SHP77 (cell line): ENCODE data around the gene IL13RA1.
A peak's percentile ranks its signal among the peaks of the same experiment; 100 is the strongest.
"Not testable (repeated sequence)": the region's sequence is repeated elsewhere in the genome, so short reads cannot be mapped to it uniquely, and the experiment has no call there.

ENCODE experiments used
- DNase-seq, 2 experiments: peaks; one replicate each; lab custom pipeline; 2025; lab: John Stamatoyannopoulos, UW

The IL13RA1 gene

DNA sequence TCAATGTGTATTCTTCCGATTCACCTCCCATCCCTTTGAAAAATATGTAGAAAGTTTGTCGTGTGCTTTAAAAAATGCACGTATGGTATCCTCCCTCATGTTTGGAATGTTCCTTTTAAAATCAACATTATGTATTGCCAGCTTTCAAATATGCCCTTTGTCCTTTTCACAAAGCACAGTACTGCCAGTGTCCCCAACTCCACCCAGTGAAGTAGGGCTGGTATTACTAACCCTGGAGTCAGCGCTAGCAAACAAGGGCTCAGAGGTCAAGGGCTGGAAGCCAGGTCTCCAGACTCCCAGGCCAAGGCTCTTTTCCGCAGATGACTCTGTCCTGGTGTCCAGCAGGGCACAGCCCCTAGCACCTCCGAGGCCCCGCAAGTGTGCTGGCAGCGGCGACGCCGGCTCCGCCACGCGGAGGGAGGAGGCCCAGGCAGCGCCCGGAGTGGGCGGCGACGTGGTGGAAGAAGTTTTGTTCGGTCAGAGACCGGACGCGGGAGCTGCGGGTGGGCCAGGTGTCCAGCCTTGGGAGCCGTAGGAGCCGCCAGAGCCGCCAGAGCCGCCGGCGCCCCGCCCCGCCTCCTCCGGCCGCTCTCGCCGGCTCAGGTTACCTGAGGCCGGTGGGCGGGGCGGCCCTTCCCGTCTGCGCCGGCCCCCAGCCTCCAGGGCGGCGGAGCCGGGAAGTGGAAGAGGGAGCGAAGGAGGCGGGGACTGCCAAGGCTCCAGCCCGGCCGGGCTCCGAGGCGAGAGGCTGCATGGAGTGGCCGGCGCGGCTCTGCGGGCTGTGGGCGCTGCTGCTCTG is at the start of gene IL13RA1:
Gene IL13RA1 (plus strand): TSS at position 720 of the 799 bp plus-strand sequence. CDS start 33 bp downstream, at position 753.
- peak; percentile 53 to 73 for DNase-seq

GRCh38 chrX:118679290-118679689 is 48.1 kb upstream of the IL13RA1 start:
- no peak for DNase-seq

GRCh38 chrX:118682258-118683014 is 45.0 kb upstream of the IL13RA1 start:
- DNase-seq: peak; percentile 20 to 21

GRCh38 chrX:118685393-118685792 is 42.0 kb upstream of the IL13RA1 start:
- DNase-seq: no peak

DNA sequence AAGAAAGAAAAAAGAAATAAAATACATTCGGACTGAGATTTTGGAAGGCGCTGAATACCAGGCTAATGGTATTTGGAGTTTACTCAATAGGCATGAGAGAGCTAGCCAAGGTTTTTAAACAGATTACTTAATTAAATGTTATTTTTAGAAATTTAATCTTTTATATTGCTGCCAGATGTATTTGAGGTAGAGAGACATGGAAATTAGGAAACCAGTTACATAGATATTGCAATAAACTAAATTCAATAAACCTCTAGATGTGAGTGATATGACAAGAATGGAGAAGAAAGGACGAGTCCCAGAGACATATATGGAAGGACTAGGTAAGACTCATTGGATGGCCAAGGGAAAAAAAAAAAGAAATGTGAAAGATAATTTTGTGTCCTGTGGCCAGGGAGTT is 38.5 kb upstream of the IL13RA1 start:
- no peak for DNase-seq

GRCh38 chrX:118693843-118694242 is 33.6 kb upstream of the IL13RA1 start:
- DNase-seq: no peak

DNA sequence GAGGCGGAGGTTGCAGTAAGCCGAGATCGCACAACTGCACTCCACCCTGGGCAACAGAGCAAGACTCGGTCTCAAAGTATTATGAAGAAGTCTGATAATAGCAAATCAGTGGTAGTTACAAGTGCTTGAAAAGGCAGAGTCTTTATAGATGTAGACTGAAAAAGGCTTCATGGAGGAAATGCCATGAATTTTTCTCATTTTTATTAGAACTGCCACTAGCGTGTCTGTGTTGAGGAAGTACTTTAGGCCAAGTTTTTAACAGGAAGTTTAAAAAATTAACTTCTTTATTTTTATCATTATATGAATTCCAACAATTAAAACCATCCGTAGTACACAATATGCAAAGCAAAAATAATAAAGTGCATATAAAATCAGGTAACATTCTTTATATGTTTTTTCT is 32.8 kb upstream of the IL13RA1 start:
- DNase-seq: no peak

- no peak for DNase-seq
Observed at GRCh38 chrX:118698516-118699170, 28.8 kb upstream of the IL13RA1 start.

DNA sequence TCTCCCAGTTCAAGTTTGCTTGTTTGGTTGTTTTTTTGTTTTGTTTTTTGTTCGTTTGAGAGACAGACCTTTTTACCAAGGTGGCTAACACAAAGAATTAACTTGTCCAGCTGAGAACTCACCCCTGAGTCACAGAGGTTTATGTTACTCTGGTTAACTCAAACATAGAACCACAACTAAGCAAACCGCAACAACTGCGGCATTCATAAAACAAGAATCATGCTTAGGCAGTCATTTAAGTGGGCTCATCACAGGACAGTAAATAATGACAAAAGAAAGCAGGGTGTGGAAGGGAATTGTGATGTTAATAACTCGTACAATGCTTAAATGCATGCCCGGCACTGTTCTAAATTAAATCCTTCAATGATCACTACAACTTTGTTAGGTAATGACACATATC is 24.7 kb upstream of the IL13RA1 start:
- no peak for DNase-seq

GRCh38 chrX:118706681-118707080 is 20.7 kb upstream of the IL13RA1 start:
- no peak for DNase-seq

- no peak for DNase-seq
Observed at GRCh38 chrX:118714521-118714920, 12.9 kb upstream of the IL13RA1 start.

GRCh38 chrX:118715917-118716316 is 11.5 kb upstream of the IL13RA1 start:
- DNase-seq: not testable (repeated sequence)

DNA sequence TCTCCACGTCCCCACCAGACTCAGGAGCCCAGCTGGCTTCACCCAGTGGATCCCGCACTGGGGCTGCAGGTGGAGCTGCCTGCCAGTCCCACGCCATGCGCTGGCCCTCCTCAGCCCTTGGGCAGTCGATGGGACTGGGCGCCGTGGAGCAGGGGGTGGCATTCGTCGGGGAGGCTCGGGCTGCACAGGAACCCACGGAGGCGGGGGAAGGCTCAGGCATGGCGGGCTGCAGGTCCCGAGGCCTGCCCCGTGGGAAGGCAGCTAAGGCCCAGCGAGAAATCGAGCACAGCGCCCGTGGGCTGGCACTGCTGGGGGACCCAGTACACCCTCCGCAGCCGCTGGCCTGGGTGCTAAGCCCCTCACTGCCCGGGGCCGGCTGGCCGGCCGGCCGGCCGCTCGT is 10.6 kb upstream of the IL13RA1 start:
- DNase-seq: not testable (repeated sequence)

- DNase-seq: no peak
Observed at GRCh38 chrX:118717678-118718391, 9.6 kb upstream of the IL13RA1 start.

DNA sequence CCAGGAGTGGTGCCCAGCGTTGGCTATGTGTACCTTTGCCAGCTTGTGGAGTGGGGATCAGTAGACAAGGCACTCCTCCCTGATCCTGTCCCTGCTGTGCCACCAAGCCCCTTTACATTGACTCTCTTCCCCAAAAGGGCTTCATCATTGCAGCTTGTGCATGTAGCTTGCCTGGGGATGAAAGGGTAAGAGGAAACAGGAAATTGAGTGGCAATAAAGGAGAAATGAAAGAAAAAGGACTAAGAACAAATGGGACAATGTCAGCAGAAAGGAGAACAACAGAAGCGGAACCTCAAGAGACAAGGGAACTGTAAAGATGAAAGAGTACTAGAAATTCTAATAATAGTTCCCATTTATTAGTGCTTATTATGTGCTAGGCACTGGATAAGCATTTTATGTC is 8.7 kb upstream of the IL13RA1 start:
- no peak for DNase-seq

DNA sequence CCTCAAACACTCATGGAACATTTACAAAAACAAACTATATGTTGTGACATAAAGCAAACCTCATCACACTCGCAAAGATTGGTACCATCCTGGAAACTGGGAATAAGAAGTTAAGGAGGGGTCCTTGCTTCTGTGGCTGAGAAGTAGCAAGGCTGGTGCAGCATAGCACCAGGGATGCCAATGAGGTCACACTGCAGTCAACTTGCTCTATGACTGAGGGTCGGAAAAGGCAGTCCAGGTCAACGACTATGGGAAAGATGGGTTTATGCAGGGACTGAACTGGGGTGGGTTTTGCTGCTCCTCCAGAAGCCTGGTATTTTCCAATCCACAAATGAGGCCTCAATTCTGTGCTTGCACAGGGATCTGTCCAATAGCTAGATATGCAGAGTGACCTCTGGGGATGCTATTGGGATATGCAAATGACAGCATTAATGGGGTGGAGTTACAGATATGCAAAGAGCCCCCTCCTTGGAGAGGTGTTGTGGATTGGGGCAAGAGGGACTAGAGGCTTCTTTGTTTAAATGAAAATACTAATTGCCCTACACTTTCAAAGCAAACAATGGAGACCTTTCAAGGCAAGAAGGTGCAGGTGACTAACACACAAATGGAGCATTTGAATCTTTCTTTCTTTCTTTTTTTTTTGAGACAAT is 7.2 kb upstream of the IL13RA1 start:
- no peak for DNase-seq

- no peak for DNase-seq
Observed at GRCh38 chrX:118723376-118723775, 4.0 kb upstream of the IL13RA1 start.

- DNase-seq: no peak
Observed at GRCh38 chrX:118724365-118724764, 3.0 kb upstream of the IL13RA1 start.

DNA sequence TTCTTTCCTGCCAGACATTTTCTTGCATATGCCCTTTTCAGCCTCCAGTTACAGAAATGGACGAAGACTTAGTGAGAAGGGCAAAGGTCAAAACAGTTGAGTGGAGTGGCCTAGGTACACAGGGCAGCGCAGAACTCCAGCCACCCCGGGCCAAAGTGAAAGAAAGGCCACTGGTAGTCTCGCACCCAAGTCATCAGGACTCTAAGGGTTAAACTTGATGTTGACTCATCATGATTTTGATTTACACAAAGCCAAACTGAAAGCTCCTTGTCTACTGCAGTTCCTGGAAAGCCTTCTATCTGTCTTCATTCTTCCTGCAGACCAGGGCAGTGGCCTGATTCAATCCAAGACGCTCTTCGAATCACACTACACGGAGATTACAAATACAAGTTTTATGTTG is 2.6 kb upstream of the IL13RA1 start:
- DNase-seq: no peak

DNA sequence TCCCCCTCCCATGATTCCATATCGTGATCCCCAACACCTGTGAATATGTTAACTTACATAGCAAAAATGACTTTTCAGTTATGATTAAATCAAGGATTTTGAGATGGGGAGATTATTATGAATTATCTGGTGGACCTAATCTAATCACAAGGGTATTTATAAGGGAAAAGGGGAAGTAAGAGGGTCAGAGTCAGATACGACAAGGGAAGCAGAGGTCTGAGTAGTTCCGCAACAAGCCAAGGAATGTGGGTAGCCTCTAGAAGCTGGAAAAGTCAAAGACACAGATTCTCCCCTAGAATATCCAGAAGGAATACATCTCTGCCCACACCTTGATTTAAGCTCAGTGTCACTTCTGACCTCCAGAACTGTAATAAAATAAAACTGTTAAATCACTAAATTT is 1.0 kb upstream of the IL13RA1 start:
- DNase-seq: no peak

GRCh38 chrX:118727686-118728339 is 407 bp downstream of the IL13RA1 start:
- DNase-seq: no peak
